ENCODE results near the gene GON7.
"Not testable (repeated sequence)": the region's sequence is repeated elsewhere in the genome, so short reads cannot be mapped to it uniquely, and the experiment has no call there.

The GON7 gene, protein sequence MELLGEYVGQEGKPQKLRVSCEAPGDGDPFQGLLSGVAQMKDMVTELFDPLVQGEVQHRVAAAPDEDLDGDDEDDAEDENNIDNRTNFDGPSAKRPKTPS

DNA sequence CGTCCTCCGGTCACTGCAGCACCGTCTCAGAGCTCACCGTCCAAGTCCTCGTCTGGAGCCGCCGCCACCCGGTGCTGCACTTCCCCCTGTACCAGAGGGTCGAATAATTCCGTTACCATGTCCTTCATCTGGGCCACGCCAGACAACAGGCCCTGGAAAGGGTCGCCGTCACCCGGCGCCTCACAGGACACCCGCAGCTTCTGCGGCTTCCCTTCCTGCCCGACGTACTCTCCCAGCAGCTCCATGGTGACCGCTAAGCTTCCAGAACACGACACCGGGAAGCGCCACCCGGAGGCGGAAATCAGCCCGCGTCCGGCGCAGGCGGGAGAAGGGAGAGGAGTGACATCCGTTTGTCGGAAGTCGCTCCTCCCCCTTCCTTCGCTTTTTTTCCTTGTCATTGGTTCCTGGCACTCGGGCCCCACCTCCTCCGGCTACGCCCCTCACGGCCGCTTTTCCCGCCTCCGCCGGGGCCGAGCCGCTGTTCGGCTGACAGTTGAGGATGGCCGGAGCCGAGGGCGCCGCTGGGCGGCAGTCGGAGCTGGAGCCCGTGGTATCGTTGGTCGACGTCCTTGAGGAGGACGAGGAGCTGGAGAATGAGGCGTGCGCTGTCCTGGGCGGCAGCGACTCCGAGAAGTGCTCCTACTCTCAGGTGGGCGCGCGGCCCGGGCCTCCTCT, at the start of gene GON7, which contains the start of gene UBR7:
Gene GON7, minus strand, starts transcription at position 273 of the 675 bp plus-strand sequence. Its CDS starts 28 bp downstream, at position 245.
Gene UBR7, plus strand, starts transcription at position 464 of the 675 bp plus-strand sequence. Its CDS starts 36 bp downstream, at position 500.
- Histone ChIP-seq H3K27ac (peak within 1 kb of the TSS; percentile 54 to 95 (median 86)), H3K4me3 (peak within 1 kb of the TSS; percentile 69 to 99 (median 86))

DNA sequence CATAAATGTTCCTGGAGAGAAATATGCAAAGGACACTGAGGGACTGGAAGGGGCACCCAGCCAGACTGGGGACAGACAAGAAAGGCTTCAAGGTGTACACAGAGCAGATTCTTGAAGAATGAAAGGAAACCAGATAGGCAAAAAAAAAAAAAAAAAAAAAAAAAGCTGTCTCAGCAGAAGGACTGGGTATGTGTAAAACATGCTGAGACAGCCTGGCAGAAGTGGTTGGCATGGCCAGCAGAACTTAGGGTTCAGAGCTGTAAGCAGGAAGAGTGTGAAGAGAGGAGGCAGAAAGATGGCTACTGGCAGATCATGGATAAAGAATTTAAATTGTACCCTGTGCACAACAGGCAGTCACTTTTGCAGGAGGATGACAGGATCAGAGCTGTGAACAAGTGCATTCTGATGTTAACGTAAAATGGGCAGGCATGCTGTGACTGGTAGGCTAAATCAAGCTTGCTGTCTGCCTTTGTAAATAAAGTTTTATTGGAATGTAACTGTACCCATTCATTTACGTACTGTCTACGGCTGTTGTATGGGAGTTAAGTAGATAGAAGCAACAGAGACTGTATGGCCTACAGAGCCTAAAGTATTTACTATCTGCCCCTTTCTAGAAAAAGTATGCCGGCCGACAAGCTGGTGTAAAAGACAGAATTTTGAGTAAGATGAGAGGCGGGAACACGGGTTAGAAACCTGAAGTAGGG, 42.4 kb upstream of the GON7 start:
- no peak overlapping the region for H3K4me3 ChIP-seq
- no peak overlapping the region for H3K27ac ChIP-seq

DNA sequence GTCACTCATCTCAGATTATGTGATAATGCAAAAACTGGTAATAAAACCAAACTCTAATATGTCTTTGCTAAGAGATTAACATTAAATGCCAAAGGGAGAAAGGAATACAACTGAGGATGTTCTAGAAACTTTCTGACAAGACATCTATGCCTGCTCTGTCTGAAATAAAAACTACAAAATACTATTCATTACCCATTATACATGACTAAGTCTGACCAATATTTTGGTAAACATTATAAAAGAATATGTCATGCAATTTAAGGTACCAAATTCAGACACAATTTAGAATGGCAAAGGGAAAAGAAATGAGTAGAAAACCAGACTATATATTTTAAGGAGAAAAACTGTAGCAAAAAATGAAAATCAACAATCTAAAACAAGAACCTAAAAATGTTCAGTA, 39.7 kb upstream of the GON7 start:
- H3K4me3 ChIP-seq = no peak overlapping the region
- no peak overlapping the region for H3K27ac ChIP-seq

DNA sequence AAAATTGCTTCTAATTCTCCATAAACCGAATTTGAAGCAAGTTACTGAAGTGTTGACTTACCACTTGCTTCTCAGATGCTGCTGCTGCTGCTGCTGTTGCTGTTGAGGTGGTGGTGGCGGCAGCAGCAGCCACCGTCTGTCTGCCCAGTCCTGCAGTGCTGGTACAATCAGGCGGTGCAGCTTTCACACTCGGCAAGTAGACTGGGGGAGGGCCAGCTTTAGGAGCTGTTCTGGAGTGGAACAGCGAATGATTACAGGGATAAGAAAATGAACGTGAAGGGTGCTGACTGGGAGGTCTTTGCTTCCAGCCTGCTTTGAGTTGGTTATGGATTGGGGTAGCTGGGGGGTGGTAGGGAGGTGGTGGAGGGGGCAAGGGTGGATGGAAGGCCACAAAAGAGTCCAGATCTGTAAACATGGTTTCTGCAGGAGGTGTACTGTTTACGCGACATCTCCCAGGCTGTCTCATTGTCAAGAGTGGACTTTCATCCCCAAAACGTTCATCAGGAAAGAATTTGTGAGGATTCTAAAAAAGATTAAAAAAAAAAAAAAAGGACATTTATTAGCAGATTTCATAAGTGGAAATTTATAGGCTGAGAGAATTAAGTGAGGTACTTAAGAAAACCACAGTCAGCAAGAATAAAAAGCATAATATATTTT, 39.0 kb upstream of the GON7 start:
- Histone ChIP-seq H3K27ac (no peak overlapping the region), H3K4me3 (no peak overlapping the region)

DNA sequence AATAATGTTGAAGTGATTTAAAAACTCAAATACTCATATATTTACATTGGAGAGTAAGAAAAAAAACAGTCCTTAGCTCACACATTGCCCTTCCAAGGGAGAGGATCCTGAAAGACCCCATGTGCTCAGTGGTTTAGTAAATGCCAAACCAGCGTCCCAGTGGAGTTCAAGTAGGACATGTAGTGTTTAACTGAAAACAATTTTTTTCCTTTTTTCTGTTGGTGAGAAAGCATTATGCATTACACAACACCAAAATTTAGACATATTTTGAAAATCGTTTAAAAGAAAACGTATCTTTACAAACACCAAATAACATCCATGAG, 33.8 kb upstream of the GON7 start:
- Histone ChIP-seq H3K4me3 (no peak overlapping the region), H3K27ac (no peak overlapping the region)

DNA sequence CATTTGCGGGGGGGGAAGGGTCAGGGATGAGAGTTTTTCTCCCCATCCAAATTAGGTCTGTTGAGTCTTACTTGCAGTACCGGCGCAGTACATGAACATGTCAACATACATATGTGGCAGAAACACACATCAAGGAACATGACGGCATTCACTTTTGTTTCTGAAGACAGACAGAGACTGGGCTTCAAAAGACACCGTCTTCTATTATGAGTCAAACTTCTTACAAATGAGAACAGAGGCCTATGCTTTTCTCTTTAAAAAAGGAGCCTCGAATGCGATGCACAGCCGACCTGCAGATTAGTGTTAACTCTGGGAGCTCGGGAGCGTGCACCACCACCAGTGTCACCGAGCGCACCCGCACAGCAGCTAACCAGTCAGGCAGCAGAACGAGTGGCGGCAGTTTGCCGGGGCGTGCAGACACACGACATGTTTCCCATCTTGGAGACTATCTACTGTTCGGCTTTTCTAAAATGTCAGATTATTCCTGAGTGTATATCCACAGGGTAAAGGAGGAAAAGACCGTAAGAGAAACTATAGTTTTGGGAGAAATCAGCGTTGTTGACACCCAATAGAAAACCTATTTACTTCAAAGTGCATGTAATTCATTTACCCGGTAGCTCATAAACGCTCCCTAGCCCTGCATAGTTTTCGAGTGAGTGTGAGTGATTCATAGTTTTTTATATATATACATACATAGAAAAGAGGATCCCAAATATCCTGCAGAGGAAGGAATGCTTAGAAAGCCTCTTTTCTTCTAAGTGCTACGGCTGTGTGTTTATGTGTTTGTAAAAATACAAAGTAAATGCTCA, 33.2 kb upstream of the GON7 start:
- no peak overlapping the region for H3K4me3 ChIP-seq
- H3K27ac ChIP-seq = no peak overlapping the region

DNA sequence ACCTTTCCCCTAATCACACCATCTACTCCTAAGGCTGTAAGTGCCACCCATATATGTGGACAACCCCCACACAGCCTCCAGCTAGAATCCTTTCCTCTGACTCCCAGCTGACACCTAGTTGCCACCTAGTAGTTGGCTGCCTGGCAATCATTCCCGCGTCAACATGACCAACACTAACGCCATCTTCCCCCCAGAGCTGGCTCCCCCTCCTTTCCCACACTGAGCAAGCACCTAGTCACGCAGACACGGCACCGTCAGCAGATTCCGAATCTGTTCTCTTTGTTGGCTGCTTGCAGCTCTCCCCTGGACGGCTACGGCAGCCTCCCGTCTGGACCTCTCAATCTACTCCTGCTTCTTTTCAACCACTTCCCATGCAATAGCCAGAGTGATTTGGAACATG, 27.9 kb upstream of the GON7 start:
- H3K27ac ChIP-seq = no peak overlapping the region
- H3K4me3 ChIP-seq = no peak overlapping the region

DNA sequence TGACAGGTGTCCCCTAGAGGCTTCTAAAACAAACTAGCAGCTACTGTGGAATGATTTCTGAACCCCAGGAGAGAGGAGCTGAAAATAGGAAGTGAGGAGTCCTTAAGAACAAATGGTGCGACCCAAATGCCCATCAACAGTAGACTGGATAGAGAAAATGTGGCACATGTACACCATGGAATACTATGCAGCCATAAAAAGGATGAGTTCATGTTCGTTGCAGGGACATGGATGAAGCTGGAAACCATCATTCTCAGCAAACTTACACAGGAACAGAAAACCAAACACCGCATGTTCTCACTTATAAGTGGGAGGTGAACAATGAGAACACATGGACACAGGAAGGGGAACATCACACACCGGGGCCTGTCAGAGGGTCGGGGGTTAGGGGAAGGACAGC, 26.2 kb upstream of the GON7 start:
- H3K27ac ChIP-seq, H3K4me3 ChIP-seq: not testable (repeated sequence)

DNA sequence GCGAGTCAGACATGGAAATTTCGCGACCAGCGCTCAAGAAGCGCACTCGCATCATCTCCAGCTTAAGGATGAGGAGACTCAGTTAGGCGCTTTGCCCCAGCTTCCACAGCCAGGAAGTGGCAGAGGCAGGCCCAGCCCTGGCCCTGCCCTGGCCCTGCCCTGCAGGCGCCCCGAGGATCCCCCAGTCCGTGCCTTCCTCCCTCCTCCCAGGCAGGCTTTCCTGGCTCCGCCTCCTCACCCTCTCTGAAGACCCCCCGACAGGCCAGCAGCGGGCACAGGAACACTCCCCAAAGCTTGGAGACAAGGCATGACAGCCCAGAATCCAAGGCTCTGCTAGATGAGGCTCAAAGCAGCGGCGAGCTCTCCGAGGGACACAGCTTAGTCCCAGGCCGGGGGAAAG, 25.3 kb upstream of the GON7 start:
- no peak overlapping the region for H3K27ac ChIP-seq
- peak overlapping the region in 1 of 7 experiments; percentile 36 for H3K4me3 ChIP-seq

DNA sequence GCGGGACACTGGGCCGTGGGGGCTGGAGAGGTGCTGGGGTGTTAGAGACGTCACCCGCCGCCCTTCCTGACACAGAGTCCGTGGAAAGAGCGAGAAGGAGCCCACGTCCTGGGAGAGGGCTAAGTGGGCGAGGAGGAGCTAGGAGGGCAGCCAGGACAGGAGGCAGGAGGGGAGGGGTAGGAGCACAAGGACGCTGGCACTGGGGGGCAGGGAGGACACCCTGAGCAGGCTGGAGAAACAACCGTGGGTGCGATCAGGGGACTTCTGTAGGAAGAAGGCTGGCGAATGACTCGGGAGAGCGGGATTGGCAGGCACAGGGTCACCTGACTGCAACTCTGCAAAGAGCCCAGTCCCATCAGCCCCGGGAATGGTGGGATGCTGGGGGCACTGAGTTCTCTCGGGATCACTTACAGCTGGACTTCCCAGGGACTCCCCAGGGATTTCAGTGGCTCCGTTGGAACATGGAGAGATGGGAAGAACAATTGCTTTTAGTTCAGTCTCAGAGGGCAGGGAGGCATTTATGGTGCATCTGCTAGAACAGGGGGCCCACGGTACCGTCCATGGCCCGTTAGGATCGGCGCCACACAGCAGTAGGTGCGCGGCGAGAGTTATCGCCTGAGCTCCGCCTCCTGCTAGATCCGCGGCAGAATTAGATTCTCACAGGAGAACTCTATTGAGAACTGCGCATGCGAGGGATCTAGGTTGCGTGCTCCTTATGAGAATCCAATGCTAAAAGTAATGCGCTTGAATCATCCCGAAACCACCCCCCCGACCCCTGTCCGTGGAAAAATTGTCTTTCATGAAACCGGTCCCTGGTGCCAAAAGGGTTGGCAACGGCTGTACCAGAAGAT, 24.5 kb upstream of the GON7 start:
- H3K27ac ChIP-seq = no peak overlapping the region
- peak overlapping the region; percentile 21 to 36 (median 25) for H3K4me3 ChIP-seq

DNA sequence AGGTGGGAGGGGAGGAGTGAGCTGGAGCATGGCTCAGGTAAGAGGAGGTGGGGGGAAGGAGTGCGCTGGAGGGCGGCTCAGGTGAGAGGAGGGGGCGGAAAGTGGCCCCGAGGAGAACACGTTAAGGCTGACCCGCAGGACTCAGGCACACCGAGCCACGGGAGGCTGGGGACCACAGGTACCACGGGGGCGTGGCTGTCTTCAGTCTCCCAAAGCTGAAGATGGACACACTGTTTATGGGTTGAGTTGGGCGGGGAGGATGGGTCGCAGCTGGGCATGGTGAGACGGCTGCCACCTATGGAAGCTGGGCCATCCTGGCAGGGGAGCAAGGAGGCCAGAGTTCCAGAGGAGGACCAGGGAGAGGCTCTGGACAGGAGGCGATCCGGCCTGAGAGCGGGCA, 23.7 kb upstream of the GON7 start:
- H3K4me3 ChIP-seq = no peak overlapping the region
- no peak overlapping the region for H3K27ac ChIP-seq

DNA sequence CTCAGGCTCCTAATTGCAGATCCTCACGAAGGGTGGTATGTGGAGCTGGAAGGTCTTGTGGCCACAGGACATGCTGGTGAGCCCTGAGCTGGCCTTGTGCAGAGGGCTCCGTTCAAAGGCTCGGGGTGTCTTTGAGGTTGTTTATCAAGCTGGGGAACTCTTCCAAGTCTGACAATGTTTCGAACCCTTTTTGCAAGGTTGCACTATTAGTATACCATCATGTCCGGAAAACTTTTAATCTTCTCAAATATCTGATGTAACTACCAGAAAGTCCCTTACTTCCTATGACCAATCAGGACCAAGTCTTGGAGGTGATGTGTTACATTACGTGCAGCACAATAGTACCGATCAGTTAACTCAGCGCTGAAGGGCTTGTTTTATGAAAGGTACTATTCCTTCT, 21.7 kb upstream of the GON7 start:
- Histone ChIP-seq H3K27ac (no peak overlapping the region), H3K4me3 (no peak overlapping the region)

DNA sequence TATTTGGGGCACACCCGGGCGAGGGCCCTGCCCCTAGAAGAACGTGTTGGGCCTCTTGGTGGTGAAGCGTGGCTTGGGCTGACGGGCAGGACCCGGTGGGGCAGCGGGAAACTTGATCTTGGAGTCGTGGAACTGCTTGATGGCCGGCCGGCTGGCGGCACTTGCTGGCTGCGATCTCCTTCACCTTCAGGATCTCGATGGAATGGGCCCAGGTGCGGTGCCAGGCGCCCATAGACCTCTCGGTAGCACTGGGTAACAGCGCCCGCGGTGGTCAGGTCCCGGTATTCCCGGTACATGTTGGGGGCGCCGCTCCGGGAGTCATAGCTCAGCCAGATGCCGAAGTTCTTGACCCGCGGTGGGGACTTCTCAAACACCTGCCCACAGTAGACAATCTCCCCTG, 16.7 kb upstream of the GON7 start:
- Histone ChIP-seq H3K27ac (no peak overlapping the region), H3K4me3 (no peak overlapping the region)

DNA sequence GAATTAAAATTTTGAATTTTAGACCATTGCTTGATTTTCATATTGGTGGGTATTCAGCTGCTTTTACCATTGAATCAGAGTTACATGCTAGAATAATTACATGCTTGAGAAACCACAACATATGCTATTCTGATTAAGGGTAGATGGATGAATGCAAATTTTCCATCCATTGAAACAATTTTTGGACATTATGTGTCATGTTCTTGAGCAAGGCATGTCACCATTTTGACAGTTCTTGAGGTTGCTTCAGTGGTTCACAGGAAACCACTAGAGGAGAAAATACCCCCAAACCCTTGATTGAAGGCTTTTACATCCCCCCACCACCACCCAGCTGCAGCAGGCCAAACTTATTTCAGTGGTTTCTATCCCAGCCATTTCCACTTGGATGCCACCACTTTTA, 13.6 kb upstream of the GON7 start:
- Histone ChIP-seq H3K27ac (no peak overlapping the region), H3K4me3 (no peak overlapping the region)

DNA sequence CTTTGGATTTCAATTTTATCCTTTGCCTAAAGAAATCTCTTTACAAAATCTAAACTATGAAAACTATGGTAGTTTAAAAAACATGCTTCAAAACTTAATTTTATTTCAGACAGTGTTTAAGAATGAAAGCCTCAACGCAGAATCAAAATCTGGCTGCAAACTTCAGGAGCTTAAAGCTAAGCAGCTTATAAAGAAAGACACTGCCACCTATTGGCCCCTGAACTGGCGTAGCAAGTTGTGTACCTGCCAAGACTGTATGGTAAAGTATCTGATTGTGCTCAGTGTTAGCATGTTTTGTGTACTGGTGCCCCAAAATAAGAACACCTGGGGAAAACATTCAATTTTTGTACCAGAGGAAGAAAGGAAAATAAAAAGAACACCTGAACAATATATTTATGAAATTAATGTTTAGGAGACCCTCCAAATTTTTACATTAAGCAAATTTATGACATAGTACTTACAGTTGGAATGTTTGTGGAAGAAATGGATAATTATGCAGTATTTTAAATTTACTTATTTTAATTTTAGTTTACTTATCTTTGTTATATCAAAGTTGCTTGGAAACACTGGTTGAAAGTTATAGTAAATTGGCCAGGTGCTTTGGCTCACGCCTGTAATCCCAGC, 12.3 kb upstream of the GON7 start:
- Histone ChIP-seq H3K27ac (no peak overlapping the region), H3K4me3 (no peak overlapping the region)

DNA sequence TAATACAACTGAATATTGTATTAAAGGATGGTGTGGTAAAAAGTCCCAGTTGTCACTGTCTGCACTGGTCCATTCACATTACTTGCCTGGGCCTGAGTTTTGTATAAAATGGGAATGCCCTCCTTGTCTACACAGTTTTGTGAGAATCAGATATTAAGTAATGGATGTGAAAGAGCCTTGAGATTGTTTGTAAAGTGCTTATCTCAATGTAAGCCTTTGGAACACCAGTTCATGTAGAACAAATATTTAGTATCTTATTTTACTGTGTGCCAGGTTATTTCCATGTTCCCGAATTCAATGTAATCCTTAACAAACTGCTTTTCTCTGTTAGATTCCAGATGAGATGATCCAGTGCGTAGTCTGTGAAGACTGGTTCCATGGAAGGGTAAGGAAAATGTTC, 7.7 kb upstream of the GON7 start:
- no peak overlapping the region for H3K27ac ChIP-seq
- H3K4me3 ChIP-seq = no peak overlapping the region

DNA sequence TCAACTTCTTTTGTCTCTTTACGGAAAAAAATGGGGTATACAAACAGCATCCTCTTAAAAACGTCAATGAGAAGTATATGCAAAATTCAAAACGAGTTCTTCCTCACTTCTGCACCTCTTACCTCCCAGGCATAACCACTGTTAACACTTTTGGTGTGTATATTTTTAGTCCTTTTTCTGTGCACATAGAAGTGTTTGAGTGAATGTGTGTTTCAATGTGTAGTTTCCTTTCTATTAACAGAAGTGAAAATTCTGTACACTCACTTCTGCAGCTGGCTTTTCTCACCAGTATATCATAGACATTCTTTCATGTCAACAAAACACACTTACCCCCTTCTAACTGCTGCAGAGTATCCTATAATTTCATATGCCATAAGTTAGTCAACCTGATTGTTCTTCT, 5.6 kb upstream of the GON7 start:
- Histone ChIP-seq H3K27ac (no peak overlapping the region), H3K4me3 (no peak overlapping the region)

DNA sequence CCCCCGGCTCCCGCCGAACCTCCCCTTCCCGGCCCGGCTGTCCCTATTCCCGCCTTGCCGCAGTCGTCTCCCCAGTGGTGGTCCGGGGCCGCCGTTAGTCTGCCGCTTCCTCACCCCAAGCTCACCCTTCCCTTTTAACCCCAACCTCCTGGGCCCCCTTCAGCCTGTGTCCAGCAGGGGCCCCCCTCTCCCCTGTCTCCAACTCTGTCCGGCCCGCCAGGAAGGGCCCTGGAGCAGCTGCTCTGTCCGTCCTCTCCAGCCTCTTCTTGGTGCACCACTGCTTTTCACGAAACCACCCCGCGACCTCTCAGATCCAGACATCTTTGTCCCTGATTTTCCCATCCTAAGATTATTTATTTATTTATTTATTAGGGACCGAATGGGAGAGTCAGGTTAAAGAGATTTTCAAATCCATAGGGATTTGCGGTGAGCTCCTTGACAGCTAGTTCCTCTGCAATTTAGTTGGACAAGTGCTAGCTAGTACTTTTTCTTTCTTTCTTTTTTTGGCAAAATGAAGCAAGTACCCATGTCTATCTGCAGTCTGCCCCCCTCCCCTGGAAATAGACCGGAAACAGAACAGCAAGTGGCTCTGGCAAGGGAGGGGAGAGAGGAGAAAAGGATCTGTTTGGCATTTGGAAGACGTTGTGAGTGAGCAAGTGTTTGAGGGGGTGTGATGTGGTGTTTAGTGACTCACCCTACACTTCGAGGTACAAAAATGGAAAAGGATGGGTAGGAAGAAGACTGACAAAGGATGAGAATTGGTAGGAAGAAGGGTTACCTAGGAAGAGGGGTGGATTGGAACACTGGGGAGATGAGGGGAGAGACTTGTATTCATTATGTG, 823 bp upstream of the GON7 start:
- H3K4me3 ChIP-seq = peak overlapping the region; percentile 69 to 99 (median 86)
- peak overlapping the region; percentile 54 to 95 (median 86) for H3K27ac ChIP-seq

Data from skin epidermis (tissue), 12 donors.